BLaER1 (cell line): Measurements from ENCODE around the gene AKT1S1.

Experiments
- H3K27ac ChIP-seq: shearing (Covaris generic); formaldehyde crosslinking; 2 replicates; pipeline ENCODE4 v1.8.1; 2022
- H3K27me3 ChIP-seq: shearing (Covaris generic); formaldehyde crosslinking; 2 replicates; pipeline ENCODE4 v1.8.1; 2022
- H3K36me3 ChIP-seq: shearing (Covaris generic); formaldehyde crosslinking; 2 replicates; pipeline ENCODE4 v1.8.1; 2022
- H3K4me1 ChIP-seq: shearing (Covaris generic); formaldehyde crosslinking; 2 replicates; pipeline ENCODE4 v1.8.1; 2022
- H3K4me2 ChIP-seq: shearing (Covaris generic); formaldehyde crosslinking; 2 replicates; pipeline ENCODE4 v1.8.1; 2022
- H3K4me3 ChIP-seq: shearing (Covaris generic); formaldehyde crosslinking; 2 replicates; pipeline ENCODE4 v1.8.1; 2022
- H3K9ac ChIP-seq: shearing (Covaris generic); formaldehyde crosslinking; 2 replicates; pipeline ENCODE4 v1.8.1; 2022
- H3K9me3 ChIP-seq: shearing (Covaris generic); formaldehyde crosslinking; 2 replicates; pipeline ENCODE4 v1.8.1; 2022
- H4K20me1 ChIP-seq: shearing (Covaris generic); formaldehyde crosslinking; 2 replicates; pipeline ENCODE4 v1.8.1; 2022
- Cebpa-rat ChIP-seq: shearing (Covaris generic); IDR thresholded peaks from 2 replicates; pipeline ENCODE4 v1.8.1; 2022

Gene AKT1S1

DNA sequence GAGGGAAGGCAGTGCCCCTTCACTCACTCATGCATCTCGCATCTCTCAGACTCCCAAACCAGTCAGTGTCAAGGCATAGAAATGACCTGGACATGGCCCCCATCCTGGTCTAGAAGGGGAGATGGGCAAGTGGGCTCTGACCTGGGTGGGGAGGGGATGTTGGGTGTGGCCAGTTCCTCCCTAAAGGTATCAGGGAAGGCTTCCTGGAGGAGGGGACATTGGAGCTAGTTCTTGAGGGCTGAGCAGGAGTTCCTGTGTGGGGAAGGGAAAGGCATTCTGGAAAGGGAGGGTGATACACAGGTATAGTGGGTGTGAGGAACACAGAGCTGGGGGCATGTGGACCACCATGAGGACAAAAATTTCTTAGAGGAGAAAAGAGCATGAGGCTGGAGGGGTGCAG, 15.6 kb upstream of the AKT1S1 start:
- Histone ChIP-seq H3K27me3 (no peaks in the 10 kb centered on the region), H3K36me3 (peaks cover 14% of the 10 kb centered on the region; the same call in 1 of the 2 replicates), H3K4me1 (peaks cover 63% of the 10 kb centered on the region), H4K20me1 (no peaks in the 10 kb centered on the region), H3K4me2 (no peak overlapping the region), H3K27ac (no peak overlapping the region), H3K4me3 (no peak overlapping the region), H3K9me3 (no peaks in the 10 kb centered on the region), H3K9ac (no peak overlapping the region)
- TF ChIP-seq Cebpa-rat: no peak

DNA sequence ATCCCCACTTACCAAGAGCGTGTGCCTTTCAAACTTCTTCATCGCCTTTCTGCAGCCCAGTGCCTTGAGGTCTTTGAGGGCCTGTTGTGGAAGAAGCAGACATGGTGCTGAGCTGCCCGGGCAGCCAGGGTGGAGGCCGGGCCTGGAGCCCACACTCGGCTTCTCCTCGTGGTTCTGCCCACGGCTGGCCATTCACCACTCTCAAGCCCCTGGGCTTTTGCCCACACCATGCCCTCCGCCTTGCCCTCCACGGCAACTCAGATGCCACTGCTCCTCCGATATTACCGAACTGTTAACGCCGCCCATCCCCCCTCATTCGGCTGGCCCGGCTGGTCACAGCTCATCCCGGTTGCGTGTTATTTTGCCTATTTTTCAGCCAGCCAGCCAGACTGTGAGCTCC, 14.2 kb upstream of the AKT1S1 start:
- H3K4me1 ChIP-seq: peaks cover 61% of the 10 kb centered on the region
- H3K27ac ChIP-seq: peak overlapping the region; percentile 68
- H3K4me3 ChIP-seq: no peak overlapping the region
- H3K9me3 ChIP-seq: no peaks in the 10 kb centered on the region
- peaks cover 18% of the 10 kb centered on the region; the same call in 1 of the 2 replicates for H3K36me3 ChIP-seq
- 0 out of 2 replicates have a peak overlapping the region, but pooled peaks have one; percentile 24 for H3K9ac ChIP-seq
- H3K27me3 ChIP-seq: no peaks in the 10 kb centered on the region
- TF ChIP-seq Cebpa-rat: no peak
- peak overlapping the region; percentile 65 for H3K4me2 ChIP-seq
- no peaks in the 10 kb centered on the region for H4K20me1 ChIP-seq

DNA sequence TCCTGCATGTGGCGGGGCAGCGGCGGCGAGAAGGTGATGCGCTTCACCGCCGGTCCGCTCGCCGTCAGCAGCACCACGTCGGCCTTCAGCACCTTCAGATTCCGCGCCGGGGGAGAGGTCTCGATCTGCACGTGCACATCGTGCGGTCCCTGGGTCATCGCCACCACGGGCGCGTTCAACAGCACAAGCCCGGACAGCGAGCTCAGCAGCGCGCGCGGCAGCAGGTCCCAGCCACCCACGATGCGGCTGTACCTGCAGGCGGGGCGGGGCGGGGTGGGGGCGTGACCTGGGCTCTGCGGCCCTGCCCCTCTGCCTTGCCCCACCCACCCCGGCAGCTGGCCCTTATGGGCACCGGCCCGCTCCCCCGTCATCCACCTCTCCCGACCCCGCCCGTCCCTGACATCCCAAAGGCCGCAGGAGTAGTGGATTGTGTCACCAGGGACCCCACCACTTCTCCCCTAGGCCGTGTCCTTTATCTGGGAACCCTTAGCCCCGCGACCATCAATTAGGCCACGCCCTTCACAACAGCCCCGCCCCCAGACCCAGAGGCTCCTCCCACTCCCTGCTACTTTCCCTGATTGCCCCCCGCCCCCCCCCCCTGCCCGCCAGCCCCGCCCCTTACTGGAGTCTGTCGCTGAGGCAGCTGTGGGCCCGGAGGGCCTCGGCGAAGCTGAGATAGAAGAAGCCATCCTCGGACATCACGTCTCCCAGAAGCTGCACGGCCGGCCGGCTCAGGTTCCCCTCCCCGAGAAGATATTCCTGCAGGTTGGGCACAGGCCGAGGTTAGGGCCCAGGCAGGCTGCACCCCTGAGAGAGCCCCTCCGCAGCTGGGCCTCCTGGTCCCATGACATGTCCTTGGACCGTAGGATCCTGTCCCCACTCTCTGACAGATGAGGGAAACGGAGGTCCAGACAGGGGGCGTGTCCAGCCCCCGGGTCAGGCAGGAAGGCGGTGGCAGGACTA, 13.5 kb upstream of the AKT1S1 start:
- Histone ChIP-seq H3K27me3 (no peaks in the 10 kb centered on the region), H3K9ac (peak overlapping the region; percentile 65; the same call in 1 of the 2 replicates), H4K20me1 (no peaks in the 10 kb centered on the region), H3K4me2 (peak overlapping the region; percentile 98), H3K9me3 (no peaks in the 10 kb centered on the region), H3K27ac (peak overlapping the region; percentile 68), H3K4me1 (peaks cover 61% of the 10 kb centered on the region), H3K36me3 (peaks cover 19% of the 10 kb centered on the region; the same call in 1 of the 2 replicates), H3K4me3 (peak overlapping the region; percentile 64)
- TF ChIP-seq Cebpa-rat: no peak

DNA sequence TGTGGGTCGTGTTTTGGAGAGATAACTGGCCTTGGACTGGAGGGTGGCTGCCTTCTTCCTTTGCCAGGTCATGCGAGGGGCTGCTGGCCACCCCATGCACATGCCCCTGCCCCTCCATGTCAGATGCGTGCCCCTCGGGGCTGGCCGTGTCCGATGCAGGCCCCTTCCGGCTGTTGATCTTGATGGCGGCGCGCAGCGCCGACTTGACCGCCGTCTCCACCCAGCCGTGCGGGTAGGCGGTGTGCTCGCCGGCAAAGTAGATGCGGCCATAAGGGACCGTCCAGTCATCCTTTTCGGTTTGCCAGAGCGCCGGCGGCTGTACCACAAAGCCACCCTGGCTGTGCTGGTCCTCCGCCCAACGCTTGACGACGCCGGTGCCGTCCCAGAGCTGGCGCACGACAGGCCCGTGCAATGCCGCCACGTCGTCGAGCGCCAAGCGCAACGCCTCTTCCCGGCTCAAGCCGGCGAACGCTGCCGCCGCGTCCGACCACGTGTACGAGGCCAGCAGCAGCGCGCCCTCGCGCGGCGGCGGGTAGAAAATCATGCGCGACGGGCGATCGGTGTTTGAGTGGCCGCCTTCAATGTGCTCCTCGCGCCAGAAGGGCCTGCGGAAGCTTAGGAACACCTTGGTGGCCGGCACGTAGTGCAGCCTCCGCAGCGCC, 12.7 kb upstream of the AKT1S1 start:
- no peak for TF ChIP-seq Cebpa-rat
- Histone ChIP-seq H3K4me2 (peak overlapping the region; percentile 98), H3K4me1 (peaks cover 61% of the 10 kb centered on the region), H3K36me3 (peaks cover 25% of the 10 kb centered on the region; the same call in 1 of the 2 replicates), H3K9ac (peak overlapping the region; percentile 65; the same call in 1 of the 2 replicates), H3K27ac (peak overlapping the region; percentile 49; the same call in 1 of the 2 replicates), H3K4me3 (peak overlapping the region; percentile 64), H3K9me3 (no peaks in the 10 kb centered on the region), H4K20me1 (no peaks in the 10 kb centered on the region), H3K27me3 (no peaks in the 10 kb centered on the region)

DNA sequence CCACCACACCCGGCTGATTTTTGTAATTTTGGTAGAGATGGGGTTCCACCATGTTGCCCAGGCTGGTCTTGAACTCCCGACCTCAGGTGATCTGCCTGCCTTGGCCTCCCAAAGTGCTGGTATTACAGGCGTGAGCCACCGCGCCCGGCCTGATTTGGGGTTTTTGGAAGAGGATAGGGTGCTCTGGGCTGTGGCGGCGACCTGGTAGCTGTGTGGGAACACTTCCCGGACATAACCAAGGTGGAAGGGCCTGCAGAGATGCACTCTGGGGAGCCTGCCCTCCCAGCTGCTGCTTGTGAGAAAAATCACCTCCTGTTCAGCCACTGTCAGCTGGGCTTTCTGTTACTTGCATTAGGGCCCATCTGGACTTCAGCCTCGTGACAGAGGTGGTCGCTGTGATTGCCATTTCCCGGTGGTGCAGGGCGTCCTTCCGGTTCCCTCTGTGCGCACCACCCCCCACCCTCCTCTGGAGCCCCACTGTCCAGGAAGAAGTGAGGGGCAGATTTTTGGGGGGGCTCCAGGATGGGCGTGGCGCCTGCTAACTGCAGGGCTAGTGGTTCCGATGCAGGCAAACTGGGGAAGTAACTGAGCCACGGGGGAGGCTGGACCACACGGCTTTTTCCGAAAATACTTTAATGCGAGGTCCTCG, 12.0 kb upstream of the AKT1S1 start:
- Histone ChIP-seq H3K4me2 (peak overlapping the region; percentile 98; the same call in 1 of the 2 replicates), H3K9ac (no peak overlapping the region), H3K27ac (no peak overlapping the region), H3K36me3 (peaks cover 32% of the 10 kb centered on the region; the same call in 1 of the 2 replicates), H3K4me1 (peaks cover 65% of the 10 kb centered on the region), H3K27me3 (no peaks in the 10 kb centered on the region), H3K4me3 (no peak overlapping the region), H4K20me1 (no peaks in the 10 kb centered on the region), H3K9me3 (no peaks in the 10 kb centered on the region)
- no peak for TF ChIP-seq Cebpa-rat

DNA sequence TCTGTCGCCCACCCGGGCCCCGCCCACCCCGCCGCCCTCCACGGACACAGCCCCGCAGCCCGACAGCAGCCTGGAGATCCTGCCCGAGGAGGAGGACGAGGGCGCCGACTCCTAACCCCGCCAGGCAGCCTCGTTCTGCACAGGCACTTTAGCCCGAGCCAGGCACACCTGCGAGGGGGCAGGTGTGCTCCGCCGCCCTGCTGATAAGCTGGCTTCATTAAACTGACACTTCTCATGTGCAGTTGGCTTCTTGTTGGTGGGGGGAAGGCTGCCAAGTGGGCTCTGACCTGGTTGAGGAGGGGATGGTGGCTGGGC, 11.3 kb upstream of the AKT1S1 start:
- Histone ChIP-seq H3K4me2 (no peak overlapping the region), H3K9ac (no peak overlapping the region), H4K20me1 (no peaks in the 10 kb centered on the region), H3K4me3 (no peak overlapping the region), H3K27ac (no peak overlapping the region), H3K36me3 (peaks cover 39% of the 10 kb centered on the region), H3K27me3 (no peaks in the 10 kb centered on the region), H3K9me3 (no peaks in the 10 kb centered on the region), H3K4me1 (peaks cover 72% of the 10 kb centered on the region)
- no peak for TF ChIP-seq Cebpa-rat

DNA sequence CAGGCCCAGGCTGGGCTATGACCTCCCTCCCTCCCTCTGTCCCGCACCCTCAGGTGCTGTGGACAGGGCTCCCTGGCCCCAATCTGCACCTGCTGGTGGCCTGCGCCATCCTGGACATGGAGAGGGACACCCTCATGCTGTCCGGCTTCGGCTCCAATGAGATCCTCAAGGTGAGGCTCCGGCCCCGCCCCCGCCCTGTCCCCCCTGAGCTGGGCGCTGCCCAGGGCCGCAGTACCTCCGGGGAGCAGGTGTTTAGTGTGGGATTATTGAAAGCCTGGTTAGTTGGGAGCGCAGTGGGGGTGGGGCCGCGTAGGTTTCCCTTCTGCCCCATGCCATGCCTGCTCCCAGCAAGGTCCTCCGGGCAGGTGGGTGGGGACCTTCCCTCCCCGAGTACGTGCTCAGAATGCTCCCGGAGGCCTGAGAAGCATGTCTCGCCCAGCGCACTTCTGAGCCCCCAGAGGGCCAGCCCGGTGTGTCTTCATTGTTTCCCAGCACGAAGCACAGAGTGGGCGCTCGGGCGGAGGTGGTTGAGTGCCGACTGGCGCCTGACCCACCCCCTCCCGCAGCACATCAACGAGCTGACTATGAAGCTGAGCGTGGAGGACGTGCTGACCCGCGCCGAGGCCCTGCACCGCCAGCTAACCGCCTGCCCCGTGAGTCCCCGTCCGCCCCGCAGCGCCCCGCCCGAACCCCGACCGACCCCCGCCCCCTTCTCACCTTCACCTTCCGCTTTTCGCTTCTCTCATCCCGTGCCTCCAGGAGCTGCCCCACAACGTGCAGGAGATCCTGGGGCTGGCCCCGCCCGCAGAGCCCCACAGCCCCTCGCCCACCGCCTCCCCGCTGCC, 10.7 kb upstream of the AKT1S1 start:
- TF ChIP-seq Cebpa-rat: no peak
- 0 out of 2 replicates have a peak overlapping the region, but pooled peaks have one; percentile 7 for H3K4me2 ChIP-seq
- H3K27me3 ChIP-seq: no peaks in the 10 kb centered on the region
- peaks cover 45% of the 10 kb centered on the region for H3K36me3 ChIP-seq
- H3K27ac ChIP-seq: 0 out of 2 replicates have a peak overlapping the region, but pooled peaks have one; percentile 18
- H3K9me3 ChIP-seq: peaks cover 3% of the 10 kb centered on the region; the same call in 1 of the 2 replicates
- H3K9ac ChIP-seq: no peak overlapping the region
- no peaks in the 10 kb centered on the region for H4K20me1 ChIP-seq
- peaks cover 76% of the 10 kb centered on the region for H3K4me1 ChIP-seq
- H3K4me3 ChIP-seq: no peak overlapping the region

DNA sequence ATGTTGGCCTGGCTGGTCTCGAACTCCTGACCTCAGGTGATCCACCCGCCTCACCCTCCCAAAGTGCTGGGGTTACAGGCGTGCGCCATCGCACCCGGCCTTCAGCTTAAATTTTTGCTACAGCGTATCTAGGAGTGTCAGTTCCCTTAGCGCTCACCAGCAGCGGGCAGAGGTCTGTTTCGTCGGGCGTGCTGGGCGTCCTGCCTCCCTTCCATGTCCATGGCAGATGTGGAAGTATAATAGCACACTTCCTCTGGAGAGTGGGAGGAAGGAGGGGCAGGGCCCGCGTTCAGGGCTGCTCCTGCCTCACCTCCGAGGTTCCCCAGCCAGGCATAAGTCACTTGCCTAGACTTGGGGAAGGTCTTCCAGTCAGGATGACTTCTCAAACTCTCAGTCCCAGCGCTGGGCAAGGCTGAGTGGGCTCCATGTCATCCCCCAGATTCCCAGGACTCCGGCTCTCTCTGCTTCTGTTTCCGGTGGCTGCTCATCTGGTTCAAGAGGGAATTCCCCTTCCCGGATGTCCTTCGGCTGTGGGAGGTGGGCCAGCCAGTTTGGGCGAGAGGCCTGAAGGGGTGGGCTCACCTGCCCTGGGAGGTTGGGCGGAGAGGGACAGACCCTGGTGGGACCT, 10.0 kb upstream of the AKT1S1 start:
- Histone ChIP-seq H3K27me3 (no peaks in the 10 kb centered on the region), H3K36me3 (peaks cover 52% of the 10 kb centered on the region), H3K4me1 (peaks cover 76% of the 10 kb centered on the region), H3K9me3 (peaks cover 6% of the 10 kb centered on the region; the same call in 1 of the 2 replicates), H3K9ac (no peak overlapping the region), H3K27ac (0 out of 2 replicates have a peak overlapping the region, but pooled peaks have one; percentile 18), H4K20me1 (no peaks in the 10 kb centered on the region), H3K4me3 (no peak overlapping the region), H3K4me2 (0 out of 2 replicates have a peak overlapping the region, but pooled peaks have one; percentile 7)
- no peak for TF ChIP-seq Cebpa-rat
